SK-N-SH (cell line): ENCODE data around the gene MACROD2. TPM values are rescaled to one million over a fixed set of nuclear protein-coding genes. Genes with fewer than 3 reads are reported as not detected.
A peak's percentile ranks its signal among the peaks of the same experiment; 100 is the strongest.

ENCODE experiments used
- CTCF ChIA-PET: fragments of 300-600, 350-600 bp; formaldehyde crosslinking; extraction: SDS; loops from one replicate; lab custom pipeline; 2021; lab: Yijun Ruan, JAX
- POLR2A ChIA-PET: fragments of 350-600 bp; sonication (Branson Sonifier 250); formaldehyde crosslinking; extraction: SDS; loops from one replicate; lab custom pipeline; 2020; ENCODE audit warnings: antibody characterized with exemption, inconsistent platforms; lab: Yijun Ruan, JAX
- DNase-seq: peaks from one replicate; pipeline ENCODE4 v3.0.0; 2012
- H2AFZ ChIP-seq: fragments of 200-600 bp; sonication (generic); 2 replicates; pipeline ENCODE4 v1.8.1; 2016; ENCODE audit warnings: antibody characterized with exemption, mild to moderate bottlenecking, low read depth
- H3F3A ChIP-seq: fragments of 200-600 bp; sonication (generic); replicated peaks from 2 replicates; pipeline ENCODE3; 2016; ENCODE audit warnings: antibody characterized with exemption, mild to moderate bottlenecking; ENCODE audit not compliant: insufficient read depth
- H3K27ac ChIP-seq, 2 experiments: fragments of 200-500 bp in 1 of 2; fragments of 200-600 bp in 1 of 2; sonication (Bioruptor generic) in 1 of 2; sonication (generic), shearing (Covaris generic) in 1 of 2; 2 replicates each; pipeline versions ENCODE4 v1.5.1 to v1.6.1; 2014 to 2016; ENCODE audit warnings: low read depth in 2 of 2, inconsistent platforms in 1 of 2, low read length in 1 of 2, mild to moderate bottlenecking in 1 of 2, mixed read lengths in 1 of 2
- H3K27me3 ChIP-seq: fragments of 200-600 bp; sonication (generic), shearing (Covaris generic); 2 replicates; pipeline ENCODE4 v1.6.1; 2016; ENCODE audit warnings: mixed run types; ENCODE audit not compliant: insufficient read depth
- H3K36me3 ChIP-seq, 2 experiments: fragments of 200-500 bp in 1 of 2; fragments of 200-600 bp in 1 of 2; sonication (Bioruptor generic) in 1 of 2; sonication (generic) in 1 of 2; replicated peaks in 1 of 2; 2 replicates each; pipeline versions ENCODE3 to v1.5.1; 2014 to 2016; ENCODE audit warnings: low read length in 1 of 2, mild to moderate bottlenecking in 1 of 2; ENCODE audit not compliant: insufficient read depth in 2 of 2, control insufficient read depth in 1 of 2
- H3K4me1 ChIP-seq, 2 experiments: fragments of 200-500 bp in 1 of 2; fragments of 200-600 bp in 1 of 2; sonication (Bioruptor generic) in 1 of 2; sonication (generic), shearing (Covaris generic) in 1 of 2; 2 replicates each; pipeline versions ENCODE4 v1.5.1 to v1.6.1; 2014 to 2016; ENCODE audit warnings: low read depth in 1 of 2, low read length in 1 of 2, mixed run types in 1 of 2; ENCODE audit not compliant: insufficient read depth in 2 of 2, control insufficient read depth in 1 of 2
- H3K4me2 ChIP-seq: fragments of 200-600 bp; sonication (generic), shearing (Covaris generic); 2 replicates; pipeline ENCODE4 v1.6.1; 2017; ENCODE audit warnings: mixed run types
- H3K4me3 ChIP-seq, 2 experiments: fragments of 200-500 bp in 1 of 2; fragments of 200-600 bp in 1 of 2; sonication (Bioruptor generic) in 1 of 2; sonication (generic), shearing (Covaris generic) in 1 of 2; 2 replicates each; pipeline versions ENCODE4 v1.5.1 to v1.8.1; 2014 to 2016; ENCODE audit warnings: low read depth in 2 of 2, inconsistent platforms in 1 of 2, low read length in 1 of 2, mild to moderate bottlenecking in 1 of 2, mixed read lengths in 1 of 2, moderate library complexity in 1 of 2
- H3K79me2 ChIP-seq: fragments of 200-600 bp; sonication (generic); 2 replicates; pipeline ENCODE4 v1.8.1; 2017; ENCODE audit warnings: mild to moderate bottlenecking; ENCODE audit not compliant: insufficient read depth
- H3K9ac ChIP-seq: fragments of 200-600 bp; sonication (generic); 2 replicates; pipeline ENCODE4 v1.6.1; 2017; ENCODE audit warnings: mixed run types
- H3K9me2 ChIP-seq: fragments of 200-600 bp; sonication (generic); 2 replicates; pipeline ENCODE4 v1.6.1; 2017; ENCODE audit warnings: mixed run types
- H3K9me3 ChIP-seq: fragments of 200-600 bp; sonication (generic); 2 replicates; pipeline ENCODE4 v1.6.1; 2017; ENCODE audit warnings: mixed run types, mild to moderate bottlenecking, moderate library complexity
- H4K20me1 ChIP-seq: fragments of 200-600 bp; sonication (generic); 2 replicates; pipeline ENCODE4 v1.6.1; 2017; ENCODE audit warnings: mild to moderate bottlenecking, mixed run types; ENCODE audit not compliant: insufficient read depth
- CHD2 ChIP-seq: fragments of 150-350 bp; IDR thresholded peaks from 2 replicates; pipeline ENCODE4 v1.6.1; 2018; ENCODE audit warnings: low read length; ENCODE audit not compliant: partially characterized antibody
- FOXM1 ChIP-seq: IDR thresholded peaks from 2 replicates; pipeline ENCODE4 v1.4.0; 2012; ENCODE audit warnings: low read depth, mild to moderate bottlenecking
- GATA2 ChIP-seq: sonication (generic); formaldehyde crosslinking; IDR thresholded peaks from 2 replicates; pipeline ENCODE4 v1.5.0; 2020; ENCODE audit warnings: mild to moderate bottlenecking, missing genetic modification reagents
- MAX ChIP-seq: IDR thresholded peaks from 2 replicates; pipeline ENCODE4 v1.4.0; 2012; ENCODE audit warnings: low read depth
- POLR2AphosphoS5 ChIP-seq: IDR thresholded peaks from 2 replicates; pipeline ENCODE4 v1.6.1; 2012; ENCODE audit warnings: low read depth, low read length
- RXRA ChIP-seq: IDR thresholded peaks from 2 replicates; pipeline ENCODE4 v1.4.0; 2012; ENCODE audit warnings: low read depth, mild to moderate bottlenecking, borderline replicate concordance
- SIN3A ChIP-seq: IDR thresholded peaks from 2 replicates; pipeline ENCODE4 v1.6.1; 2012; ENCODE audit warnings: low read depth, mild to moderate bottlenecking, low read length, moderate library complexity, borderline replicate concordance
- TAF1 ChIP-seq: IDR thresholded peaks from 2 replicates; pipeline ENCODE4 v1.6.1; 2012; ENCODE audit warnings: low read depth, mild to moderate bottlenecking, low read length, moderate library complexity, borderline replicate concordance
- TEAD4 ChIP-seq: IDR thresholded peaks from 2 replicates; pipeline ENCODE4 v1.4.0; 2012; ENCODE audit warnings: mild to moderate bottlenecking, borderline replicate concordance; ENCODE audit not compliant: insufficient read depth
- WGBS: methylation state at CpG from one replicate; pipeline ENCODE4 v1.1.6; 2017; ENCODE audit warnings: low lambda C conversion rate; 5-methylcytosine and 5-hydroxymethylcytosine counted together
- polyA plus RNA-seq, 3 experiments: library from polyadenylated mRNA; depleted of rRNA; stranded (reverse); fragments of >200 nt; gene quantifications; 2 replicates each; pipeline ENCODE4 v1.2.3, GENCODE V29; 2012
- TF ChIP-seq, protein P1 (sequence below): IDR thresholded peaks from 2 replicates; pipeline ENCODE4; 2012
- TF ChIP-seq, protein P2 (sequence below): fragments of 200-600 bp; sonication (generic); IDR thresholded peaks from 2 replicates; pipeline ENCODE4 v1.6.1; 2017; ENCODE audit warnings: antibody characterized with exemption, mild to moderate bottlenecking, moderate library complexity
- TF ChIP-seq, protein P3 (sequence below): fragments of 150-350 bp; IDR thresholded peaks from 2 replicates; pipeline ENCODE4 v1.6.1; 2016; ENCODE audit warnings: mild to moderate bottlenecking, low read depth, low read length

Gene MACROD2
- polyA plus RNA-seq, 1 of the 3 experiments (the other 2 are of a cell fraction): 0.33 TPM

DNA sequence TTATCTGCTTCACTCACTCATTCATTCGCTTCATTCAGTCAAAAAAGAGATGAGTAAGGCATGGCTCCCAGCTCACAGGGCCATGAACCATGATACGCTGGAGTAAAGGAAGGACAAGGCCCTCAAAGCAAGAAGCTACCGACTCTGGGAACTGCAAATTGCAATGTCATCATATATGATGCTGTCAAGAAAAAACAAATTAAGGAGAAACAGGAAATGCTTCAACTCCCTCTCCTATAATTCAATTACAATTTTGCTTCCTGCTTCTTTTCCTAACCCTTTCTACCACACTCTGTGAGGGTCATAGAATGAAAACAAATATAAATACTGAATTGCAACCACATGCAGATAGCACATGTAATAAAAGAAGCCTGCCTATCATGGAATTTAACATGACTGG is 1067.8 kb downstream of the MACROD2 start:
- no peak overlapping the region for H3K4me2 ChIP-seq
- H3K9ac ChIP-seq: no peak overlapping the region
- no peaks in the 10 kb centered on the region for H3K9me2 ChIP-seq
- CTCF ChIA-PET: no interaction called here
- no peak for TF ChIP-seq RXRA
- no peak for TF ChIP-seq TEAD4
- TF ChIP-seq MAX: no peak
- TF ChIP-seq, protein P1, sequence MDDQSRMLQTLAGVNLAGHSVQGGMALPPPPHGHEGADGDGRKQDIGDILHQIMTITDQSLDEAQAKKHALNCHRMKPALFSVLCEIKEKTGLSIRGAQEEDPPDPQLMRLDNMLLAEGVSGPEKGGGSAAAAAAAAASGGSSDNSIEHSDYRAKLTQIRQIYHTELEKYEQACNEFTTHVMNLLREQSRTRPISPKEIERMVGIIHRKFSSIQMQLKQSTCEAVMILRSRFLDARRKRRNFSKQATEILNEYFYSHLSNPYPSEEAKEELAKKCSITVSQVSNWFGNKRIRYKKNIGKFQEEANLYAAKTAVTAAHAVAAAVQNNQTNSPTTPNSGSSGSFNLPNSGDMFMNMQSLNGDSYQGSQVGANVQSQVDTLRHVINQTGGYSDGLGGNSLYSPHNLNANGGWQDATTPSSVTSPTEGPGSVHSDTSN: no peak
- TF ChIP-seq, protein P2, sequence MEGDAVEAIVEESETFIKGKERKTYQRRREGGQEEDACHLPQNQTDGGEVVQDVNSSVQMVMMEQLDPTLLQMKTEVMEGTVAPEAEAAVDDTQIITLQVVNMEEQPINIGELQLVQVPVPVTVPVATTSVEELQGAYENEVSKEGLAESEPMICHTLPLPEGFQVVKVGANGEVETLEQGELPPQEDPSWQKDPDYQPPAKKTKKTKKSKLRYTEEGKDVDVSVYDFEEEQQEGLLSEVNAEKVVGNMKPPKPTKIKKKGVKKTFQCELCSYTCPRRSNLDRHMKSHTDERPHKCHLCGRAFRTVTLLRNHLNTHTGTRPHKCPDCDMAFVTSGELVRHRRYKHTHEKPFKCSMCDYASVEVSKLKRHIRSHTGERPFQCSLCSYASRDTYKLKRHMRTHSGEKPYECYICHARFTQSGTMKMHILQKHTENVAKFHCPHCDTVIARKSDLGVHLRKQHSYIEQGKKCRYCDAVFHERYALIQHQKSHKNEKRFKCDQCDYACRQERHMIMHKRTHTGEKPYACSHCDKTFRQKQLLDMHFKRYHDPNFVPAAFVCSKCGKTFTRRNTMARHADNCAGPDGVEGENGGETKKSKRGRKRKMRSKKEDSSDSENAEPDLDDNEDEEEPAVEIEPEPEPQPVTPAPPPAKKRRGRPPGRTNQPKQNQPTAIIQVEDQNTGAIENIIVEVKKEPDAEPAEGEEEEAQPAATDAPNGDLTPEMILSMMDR: no peak
- no peak for TF ChIP-seq SIN3A
- no peak for TF ChIP-seq TAF1
- no peak for TF ChIP-seq POLR2AphosphoS5
- TF ChIP-seq, all 33 proteins: peak for 0
- Histone ChIP-seq H3F3A (no peaks in the 10 kb centered on the region), H3K4me3 (no peak overlapping the region), H3K36me3 (no peaks in the 10 kb centered on the region), H3K4me1 (no peaks in the 10 kb centered on the region; a peak in 1 of 4 replicates), H4K20me1 (no peaks in the 10 kb centered on the region), H3K27me3 (no peaks in the 10 kb centered on the region), H3K27ac (no peak overlapping the region), H2AFZ (0 out of 2 replicates have a peak overlapping the region, but pooled peaks have one; percentile 51), H3K9me3 (0 out of 2 replicates have a peak, but pooled peaks cover 5% of the 10 kb centered on the region), H3K79me2 (no peaks in the 10 kb centered on the region)
- DNase-seq: no peak
- 70% methylated on average over 3 of the region's 3 CpGs for WGBS
- POLR2A ChIA-PET: no interaction called here

DNA sequence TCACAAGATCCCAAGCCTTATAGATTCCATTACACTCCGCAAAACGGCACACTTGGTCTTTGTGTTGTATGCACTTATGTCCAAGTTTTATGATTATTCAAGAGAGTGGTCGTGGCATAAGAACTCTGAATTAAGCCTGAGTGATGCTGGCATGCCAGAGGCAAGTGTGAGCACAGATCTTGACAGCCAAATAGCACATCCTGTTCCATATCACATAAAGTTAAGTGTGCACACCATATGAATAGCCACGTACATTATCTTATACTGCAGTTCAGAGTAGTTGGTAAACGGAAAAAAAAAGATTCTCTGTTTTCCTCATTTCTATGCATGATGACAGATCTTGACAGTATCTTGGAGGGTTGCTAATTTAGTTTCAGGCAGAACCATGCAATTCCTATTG is 1069.4 kb downstream of the MACROD2 start:
- H3K9ac ChIP-seq: no peak overlapping the region
- TF ChIP-seq GATA2 (no peak), CHD2 (no peak), FOXM1 (no peak)
- TF ChIP-seq, protein P3, sequence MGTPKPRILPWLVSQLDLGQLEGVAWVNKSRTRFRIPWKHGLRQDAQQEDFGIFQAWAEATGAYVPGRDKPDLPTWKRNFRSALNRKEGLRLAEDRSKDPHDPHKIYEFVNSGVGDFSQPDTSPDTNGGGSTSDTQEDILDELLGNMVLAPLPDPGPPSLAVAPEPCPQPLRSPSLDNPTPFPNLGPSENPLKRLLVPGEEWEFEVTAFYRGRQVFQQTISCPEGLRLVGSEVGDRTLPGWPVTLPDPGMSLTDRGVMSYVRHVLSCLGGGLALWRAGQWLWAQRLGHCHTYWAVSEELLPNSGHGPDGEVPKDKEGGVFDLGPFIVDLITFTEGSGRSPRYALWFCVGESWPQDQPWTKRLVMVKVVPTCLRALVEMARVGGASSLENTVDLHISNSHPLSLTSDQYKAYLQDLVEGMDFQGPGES: no peak
- H3K79me2 ChIP-seq: no peaks in the 10 kb centered on the region
- no peaks in the 10 kb centered on the region for H3K36me3 ChIP-seq
- H3K4me2 ChIP-seq: no peak overlapping the region
- no peak overlapping the region for H2AFZ ChIP-seq
- no peaks in the 10 kb centered on the region for H3F3A ChIP-seq
- WGBS: 82% methylated on average over 5 of the region's 5 CpGs
- CTCF ChIA-PET: no interaction called here
- DNase-seq: no peak
- POLR2A ChIA-PET: no interaction called here
- no peaks in the 10 kb centered on the region for H4K20me1 ChIP-seq
- H3K4me1 ChIP-seq: no peaks in the 10 kb centered on the region; a peak in 1 of 4 replicates
- no peaks in the 10 kb centered on the region for H3K27me3 ChIP-seq
- H3K27ac ChIP-seq: no peak overlapping the region
- no peaks in the 10 kb centered on the region for H3K9me2 ChIP-seq
- H3K4me3 ChIP-seq: no peak overlapping the region
- H3K9me3 ChIP-seq: no peaks in the 10 kb centered on the region
